ENCODE results near the gene ARHGEF7.
A peak's percentile ranks its signal among the peaks of the same experiment; 100 is the strongest.

ARHGEF7 gene

GRCh38 chr13:111110054-111110453 is 5.1 kb upstream of the ARHGEF7 start:
- Histone ChIP-seq H3K36me3 (ENCODE audit: control insufficient read depth, insufficient read depth, low read length) (no peaks in the 10 kb centered on the region), H3K4me3 (ENCODE audit: insufficient read depth, low read depth, low read length) (no peak overlapping the region), H3K4me1 (ENCODE audit: control insufficient read depth, insufficient read depth, low read length) (no peaks in the 10 kb centered on the region), H3K27ac (ENCODE audit: insufficient read depth, low read depth, low read length, poor library complexity, severe bottlenecking) (no peak overlapping the region), H3K27me3 (ENCODE audit: control insufficient read depth, insufficient read depth, low read length, poor library complexity, severe bottlenecking) (peaks cover 42% of the 10 kb centered on the region), H3K9me3 (ENCODE audit: control insufficient read depth, low read length) (no peaks in the 10 kb centered on the region)
- 79 to 82% methylated on average over 2 of the region's 2 CpGs for WGBS, 2 experiments

GRCh38 chr13:111111376-111111937 is 3.7 kb upstream of the ARHGEF7 start:
- WGBS, 2 experiments = 79 to 86% methylated on average over 7 of the region's 7 CpGs
- H3K27me3 ChIP-seq (ENCODE audit: control insufficient read depth, insufficient read depth, low read length, poor library complexity, severe bottlenecking) = peaks cover 49% of the 10 kb centered on the region

DNA sequence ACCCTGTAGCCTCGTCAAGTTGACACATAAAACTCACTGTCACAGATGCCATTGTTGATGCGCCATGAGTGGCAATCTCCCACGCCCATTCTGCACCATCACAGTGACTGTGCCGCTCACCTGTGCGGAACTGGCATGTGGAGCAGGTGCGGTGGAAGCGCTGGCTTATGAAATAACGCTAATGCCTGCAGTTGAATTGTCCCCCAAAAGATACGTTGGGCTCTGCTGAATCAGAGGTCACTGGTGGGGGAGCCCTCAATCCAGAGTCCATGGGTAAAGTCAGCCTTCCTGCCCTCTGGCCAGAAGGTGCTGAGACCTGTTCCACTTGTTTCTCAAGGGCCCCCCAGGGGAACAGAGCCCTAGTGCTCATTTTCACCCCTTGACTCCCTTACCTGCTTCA is 2.9 kb upstream of the ARHGEF7 start:
- Histone ChIP-seq H3K27ac (ENCODE audit: insufficient read depth, low read depth, low read length, poor library complexity, severe bottlenecking) (no peak overlapping the region), H3K4me1 (ENCODE audit: control insufficient read depth, insufficient read depth, low read length) (no peaks in the 10 kb centered on the region), H3K36me3 (ENCODE audit: control insufficient read depth, insufficient read depth, low read length) (no peaks in the 10 kb centered on the region), H3K4me3 (ENCODE audit: insufficient read depth, low read depth, low read length) (no peak overlapping the region), H3K27me3 (ENCODE audit: control insufficient read depth, insufficient read depth, low read length, poor library complexity, severe bottlenecking) (peaks cover 56% of the 10 kb centered on the region), H3K9me3 (ENCODE audit: control insufficient read depth, low read length) (no peaks in the 10 kb centered on the region)
- WGBS, 2 experiments = 90 to 93% methylated on average over 9 of the region's 9 CpGs

More at GRCh38 chr13:111111376-111111937, 3.7 kb upstream of the ARHGEF7 start:
- Histone ChIP-seq H3K27ac (ENCODE audit: insufficient read depth, low read depth, low read length, poor library complexity, severe bottlenecking) (no peak overlapping the region), H3K4me1 (ENCODE audit: control insufficient read depth, insufficient read depth, low read length) (no peaks in the 10 kb centered on the region), H3K36me3 (ENCODE audit: control insufficient read depth, insufficient read depth, low read length) (no peaks in the 10 kb centered on the region), H3K4me3 (ENCODE audit: insufficient read depth, low read depth, low read length) (no peak overlapping the region), H3K9me3 (ENCODE audit: control insufficient read depth, low read length) (no peaks in the 10 kb centered on the region)

GRCh38 chr13:111114362-111115060 is 599 bp upstream of the ARHGEF7 start:
- WGBS, 2 experiments = 1 to 2% methylated on average over 56 of the region's 56 CpGs
- Histone ChIP-seq H3K4me3 (ENCODE audit: insufficient read depth, low read depth, low read length) (peak overlapping the region; percentile 70), H3K9me3 (ENCODE audit: control insufficient read depth, low read length) (no peaks in the 10 kb centered on the region), H3K36me3 (ENCODE audit: control insufficient read depth, insufficient read depth, low read length) (no peaks in the 10 kb centered on the region), H3K4me1 (ENCODE audit: control insufficient read depth, insufficient read depth, low read length) (no peaks in the 10 kb centered on the region), H3K27me3 (ENCODE audit: control insufficient read depth, insufficient read depth, low read length, poor library complexity, severe bottlenecking) (peaks cover 66% of the 10 kb centered on the region), H3K27ac (ENCODE audit: insufficient read depth, low read depth, low read length, poor library complexity, severe bottlenecking) (no peak overlapping the region)

- Histone ChIP-seq H3K4me1 (ENCODE audit: control insufficient read depth, insufficient read depth, low read length) (no peaks in the 10 kb centered on the region), H3K4me3 (ENCODE audit: insufficient read depth, low read depth, low read length) (peak overlapping the region; percentile 70), H3K36me3 (ENCODE audit: control insufficient read depth, insufficient read depth, low read length) (no peaks in the 10 kb centered on the region), H3K9me3 (ENCODE audit: control insufficient read depth, low read length) (no peaks in the 10 kb centered on the region), H3K27me3 (ENCODE audit: control insufficient read depth, insufficient read depth, low read length, poor library complexity, severe bottlenecking) (peaks cover 63% of the 10 kb centered on the region), H3K27ac (ENCODE audit: insufficient read depth, low read depth, low read length, poor library complexity, severe bottlenecking) (peak overlapping the region; percentile 11)
- WGBS, 2 experiments = 1% methylated on average over 39 of the region's 39 CpGs
These were observed 933 bp downstream of the ARHGEF7 start for GRCh38 chr13:111115965-111116521.

- Histone ChIP-seq H3K4me3 (ENCODE audit: insufficient read depth, low read depth, low read length) (no peak overlapping the region), H3K9me3 (ENCODE audit: control insufficient read depth, low read length) (no peaks in the 10 kb centered on the region), H3K27me3 (ENCODE audit: control insufficient read depth, insufficient read depth, low read length, poor library complexity, severe bottlenecking) (peaks cover 55% of the 10 kb centered on the region), H3K36me3 (ENCODE audit: control insufficient read depth, insufficient read depth, low read length) (no peaks in the 10 kb centered on the region), H3K4me1 (ENCODE audit: control insufficient read depth, insufficient read depth, low read length) (no peaks in the 10 kb centered on the region), H3K27ac (ENCODE audit: insufficient read depth, low read depth, low read length, poor library complexity, severe bottlenecking) (no peak overlapping the region)
- 60% methylated on average over 1 of the region's 1 CpG; no CpG with 5 or more reads in 1 of the 2 experiments for WGBS, 2 experiments
These were observed 1.7 kb downstream of the ARHGEF7 start for GRCh38 chr13:111116856-111117255.

DNA sequence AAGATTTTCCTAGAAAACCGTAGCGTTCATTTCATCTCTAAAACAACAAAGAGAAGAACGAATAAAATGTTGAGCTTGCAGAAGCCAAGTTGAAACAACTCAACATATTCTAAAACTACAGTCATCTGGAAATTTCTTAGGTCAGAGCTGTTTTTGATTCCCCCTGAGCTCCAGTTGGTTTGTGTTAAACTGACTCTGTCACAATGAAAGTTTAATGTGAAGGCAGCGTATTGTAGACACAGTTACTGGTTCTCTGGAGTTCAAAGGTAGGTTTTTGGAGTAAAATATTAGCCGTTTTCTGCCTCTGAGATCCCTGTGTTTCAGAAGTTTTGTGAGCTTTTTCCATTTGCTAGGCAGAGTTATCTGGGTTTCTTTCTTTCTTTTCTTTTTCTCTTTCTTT is 2.2 kb downstream of the ARHGEF7 start:
- no peak overlapping the region for H3K27ac ChIP-seq (ENCODE audit: insufficient read depth, low read depth, low read length, poor library complexity, severe bottlenecking)
- WGBS, 2 experiments = 90 to 92% methylated on average over 5 of the region's 5 CpGs
- no peaks in the 10 kb centered on the region for H3K4me1 ChIP-seq (ENCODE audit: control insufficient read depth, insufficient read depth, low read length)

GRCh38 chr13:111117961-111118360 is 2.9 kb downstream of the ARHGEF7 start:
- no peak overlapping the region for H3K4me3 ChIP-seq (ENCODE audit: insufficient read depth, low read depth, low read length)
- WGBS, 2 experiments = 89 to 90% methylated on average over 10 of the region's 10 CpGs
- H3K36me3 ChIP-seq (ENCODE audit: control insufficient read depth, insufficient read depth, low read length) = no peaks in the 10 kb centered on the region
- peaks cover 44% of the 10 kb centered on the region for H3K27me3 ChIP-seq (ENCODE audit: control insufficient read depth, insufficient read depth, low read length, poor library complexity, severe bottlenecking)
- H3K4me1 ChIP-seq (ENCODE audit: control insufficient read depth, insufficient read depth, low read length) = no peaks in the 10 kb centered on the region
- H3K9me3 ChIP-seq (ENCODE audit: control insufficient read depth, low read length) = no peaks in the 10 kb centered on the region
- H3K27ac ChIP-seq (ENCODE audit: insufficient read depth, low read depth, low read length, poor library complexity, severe bottlenecking) = no peak overlapping the region

More for the DNA sequence above, 2.2 kb downstream of the ARHGEF7 start:
- Histone ChIP-seq H3K9me3 (ENCODE audit: control insufficient read depth, low read length) (no peaks in the 10 kb centered on the region), H3K27me3 (ENCODE audit: control insufficient read depth, insufficient read depth, low read length, poor library complexity, severe bottlenecking) (peaks cover 51% of the 10 kb centered on the region), H3K4me3 (ENCODE audit: insufficient read depth, low read depth, low read length) (no peak overlapping the region), H3K36me3 (ENCODE audit: control insufficient read depth, insufficient read depth, low read length) (no peaks in the 10 kb centered on the region)

- H3K36me3 ChIP-seq (ENCODE audit: control insufficient read depth, insufficient read depth, low read length) = no peaks in the 10 kb centered on the region
- H3K27ac ChIP-seq (ENCODE audit: insufficient read depth, low read depth, low read length, poor library complexity, severe bottlenecking) = no peak overlapping the region
- H3K4me3 ChIP-seq (ENCODE audit: insufficient read depth, low read depth, low read length) = no peak overlapping the region
- 93 to 94% methylated on average over 9 of the region's 9 CpGs for WGBS, 2 experiments
- peaks cover 33% of the 10 kb centered on the region for H3K27me3 ChIP-seq (ENCODE audit: control insufficient read depth, insufficient read depth, low read length, poor library complexity, severe bottlenecking)
- no peaks in the 10 kb centered on the region for H3K9me3 ChIP-seq (ENCODE audit: control insufficient read depth, low read length)
- H3K4me1 ChIP-seq (ENCODE audit: control insufficient read depth, insufficient read depth, low read length) = no peaks in the 10 kb centered on the region
These were observed 3.9 kb downstream of the ARHGEF7 start for GRCh38 chr13:111118898-111119607.

- H3K36me3 ChIP-seq (ENCODE audit: control insufficient read depth, insufficient read depth, low read length) = no peaks in the 10 kb centered on the region
- no peaks in the 10 kb centered on the region for H3K4me1 ChIP-seq (ENCODE audit: control insufficient read depth, insufficient read depth, low read length)
- no peak overlapping the region for H3K4me3 ChIP-seq (ENCODE audit: insufficient read depth, low read depth, low read length)
- H3K27ac ChIP-seq (ENCODE audit: insufficient read depth, low read depth, low read length, poor library complexity, severe bottlenecking) = no peak overlapping the region
- no peaks in the 10 kb centered on the region for H3K9me3 ChIP-seq (ENCODE audit: control insufficient read depth, low read length)
- H3K27me3 ChIP-seq (ENCODE audit: control insufficient read depth, insufficient read depth, low read length, poor library complexity, severe bottlenecking) = peaks cover 24% of the 10 kb centered on the region
These were observed 4.9 kb downstream of the ARHGEF7 start for GRCh38 chr13:111119966-111120365.
